A549 (cell line): ENCODE measurements around the gene MYH9.

Experiments
- BHLHE40 ChIP-seq: IDR thresholded peaks from 2 replicates; pipeline ENCODE4 v1.6.1; 2012; ENCODE audit warnings: low read depth, low read length, inconsistent platforms
- CBX2 ChIP-seq: fragments of 200-600 bp; sonication (generic); IDR thresholded peaks from 2 replicates; pipeline ENCODE4 v1.6.1; 2016; ENCODE audit warnings: low read depth, mild to moderate bottlenecking, borderline replicate concordance
- CHD2 ChIP-seq: fragments of 150-350 bp; IDR thresholded peaks from 2 replicates; pipeline ENCODE4 v1.6.1; 2014; ENCODE audit warnings: low read length; ENCODE audit not compliant: partially characterized antibody
- ZFP36 ChIP-seq: fragments of 450-650 bp; IDR thresholded peaks from 2 replicates; pipeline ENCODE4 v1.6.1; 2014; ENCODE audit warnings: borderline replicate concordance; ENCODE audit not compliant: partially characterized antibody

GRCh38 chr22:36386351-36386899, 1.3 kb downstream of the MYH9 start:
- TF ChIP-seq CBX2 (no peak), BHLHE40 (no peak), ZFP36 (no peak), CHD2 (no peak)
